HL-60/S4 treated with retinoic acid at 250 ng/mL for 4 days and 3 days (cell line): ENCODE results near the gene G3BP2.
"Not testable (repeated sequence)": the region's sequence is repeated elsewhere in the genome, so short reads cannot be mapped to it uniquely, and the experiment has no call there.

Experiments
- in situ Hi-C: fragments of 300-500 bp; cut with MboI; formaldehyde crosslinking; loops from 2 replicates; pipeline ENCODE4 v1.7.0; 2022; ENCODE audit warnings: low sequenced_read_pairs

G3BP2 gene

DNA sequence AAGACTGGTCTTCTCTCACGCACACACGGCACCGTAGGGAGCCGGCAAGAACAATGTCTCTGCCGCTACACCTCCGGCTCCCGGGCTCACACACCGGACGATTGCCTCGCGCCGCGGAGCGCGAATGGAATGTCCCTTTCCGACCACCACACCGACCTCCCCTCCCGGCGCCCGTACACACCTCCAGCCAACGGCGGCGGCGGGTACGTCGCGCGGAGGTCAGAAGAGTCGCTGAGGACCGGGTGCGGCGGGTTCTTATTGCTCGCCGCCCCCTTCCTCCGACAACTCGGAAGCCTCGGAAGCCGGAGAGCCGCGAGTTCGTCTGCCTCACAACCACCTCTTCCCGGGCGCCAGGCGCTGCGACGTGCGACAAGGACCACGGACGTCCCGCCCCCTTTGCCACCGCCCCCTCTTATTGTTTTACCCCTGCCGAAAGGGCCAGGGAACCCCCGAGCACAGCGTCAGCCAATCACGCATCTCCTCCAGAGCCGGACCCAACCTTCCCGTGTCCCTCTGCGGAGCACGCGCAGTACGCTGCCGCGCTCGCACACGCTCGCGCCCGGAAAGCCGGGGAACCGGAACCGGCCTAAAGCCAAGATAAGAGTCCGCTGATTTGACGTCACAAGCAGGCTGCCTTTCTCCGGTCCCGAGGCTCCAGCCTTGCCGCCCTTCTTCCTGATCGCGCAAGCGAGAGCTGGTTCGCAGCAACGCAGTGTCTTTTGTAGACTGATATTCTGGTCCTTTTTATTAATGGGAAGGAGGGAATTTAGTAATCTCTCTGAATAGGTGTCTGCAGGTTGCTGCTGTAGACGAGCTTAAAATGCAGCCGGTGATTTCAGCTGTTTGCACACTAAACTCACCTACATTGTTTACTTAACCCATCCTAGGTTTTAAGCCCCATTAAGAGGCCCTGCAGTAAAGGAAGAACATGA lies at the start of gene G3BP2:
Gene G3BP2 (minus strand): TSS at position 385 of the 932 bp plus-strand sequence. CDS start 11,386 bp downstream, outside the sequence.
- in situ Hi-C loops: no loop called here

DNA sequence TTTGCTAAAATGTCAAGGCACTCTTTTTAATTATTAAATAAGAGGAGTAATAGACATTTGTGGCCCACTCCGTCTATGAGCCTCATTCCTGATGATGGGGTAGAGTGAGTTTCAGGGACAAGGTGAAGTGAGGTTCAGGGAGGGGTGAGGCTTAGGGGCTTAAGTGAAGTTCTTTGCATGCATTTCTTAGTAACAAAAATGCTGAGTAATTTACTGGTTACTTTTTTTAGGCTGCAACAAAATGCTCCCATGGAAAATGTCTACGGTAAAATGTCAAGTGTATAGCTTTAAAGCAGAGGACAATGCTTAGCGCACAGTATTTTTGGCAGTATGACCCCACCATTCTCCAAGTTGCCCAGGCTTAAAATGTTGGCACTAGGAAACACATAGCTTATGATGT lies 49.2 kb upstream of the G3BP2 start:
- in situ Hi-C loops: no loop called here

DNA sequence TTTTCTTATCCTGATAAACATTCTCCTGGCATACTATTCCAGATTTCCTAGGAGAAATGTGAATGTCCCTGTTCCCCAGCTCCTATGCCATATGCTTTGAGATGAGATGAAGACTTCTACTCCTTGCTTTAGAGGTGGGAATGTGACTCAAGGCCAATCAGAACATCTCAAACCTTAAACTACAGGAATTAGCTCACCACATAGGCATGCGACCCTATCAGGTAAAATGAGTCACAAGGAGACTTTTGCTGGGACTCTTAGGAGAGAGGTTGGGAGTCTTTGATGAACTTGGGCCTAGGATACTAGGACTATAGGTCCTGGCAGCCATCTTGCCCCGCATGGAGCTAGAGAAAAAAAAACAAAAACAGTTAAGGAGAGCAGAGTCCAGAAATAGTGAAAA lies 45.3 kb upstream of the G3BP2 start:
- in situ Hi-C loops: no loop called here

DNA sequence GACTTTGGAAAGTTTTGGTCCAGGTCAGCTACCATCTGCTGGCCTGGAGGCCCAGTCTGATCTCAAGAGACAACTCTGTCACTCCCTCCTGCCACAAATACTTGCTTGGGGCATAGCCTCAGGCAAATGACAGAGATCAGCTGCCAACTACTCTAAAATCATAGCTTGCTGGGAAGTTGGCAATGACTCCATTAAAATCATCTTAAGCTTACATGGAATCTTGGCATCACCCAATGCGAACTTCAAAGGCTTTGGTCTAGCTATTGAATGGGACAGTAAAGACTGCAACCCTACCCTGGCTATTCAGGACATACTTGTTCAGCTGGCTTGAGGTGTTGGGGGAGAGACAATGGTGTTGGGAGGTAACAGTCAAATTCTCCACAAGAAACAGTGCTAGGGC lies 44.2 kb upstream of the G3BP2 start:
- in situ Hi-C loops: no loop called here

DNA sequence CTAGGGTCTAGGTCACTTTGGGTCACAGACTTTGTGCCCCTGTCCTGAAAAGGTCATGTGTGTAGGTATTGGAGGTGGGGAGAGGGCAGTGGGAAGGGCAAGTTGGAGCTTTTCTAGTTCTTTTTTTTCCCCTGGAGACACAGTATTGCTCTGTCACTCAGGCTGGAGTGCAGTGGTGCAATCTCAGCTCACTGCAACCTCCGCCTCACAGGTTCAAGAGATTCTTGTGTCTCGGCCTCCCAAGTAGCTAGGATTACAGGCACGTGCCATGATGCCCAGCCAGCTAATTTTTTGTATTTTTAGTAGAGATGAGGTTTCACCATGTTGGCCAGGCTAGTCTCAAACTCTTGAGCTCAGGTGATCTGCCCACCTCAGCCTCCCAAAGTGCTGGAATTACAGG lies 42.8 kb upstream of the G3BP2 start:
- in situ Hi-C loops: not testable (repeated sequence)

DNA sequence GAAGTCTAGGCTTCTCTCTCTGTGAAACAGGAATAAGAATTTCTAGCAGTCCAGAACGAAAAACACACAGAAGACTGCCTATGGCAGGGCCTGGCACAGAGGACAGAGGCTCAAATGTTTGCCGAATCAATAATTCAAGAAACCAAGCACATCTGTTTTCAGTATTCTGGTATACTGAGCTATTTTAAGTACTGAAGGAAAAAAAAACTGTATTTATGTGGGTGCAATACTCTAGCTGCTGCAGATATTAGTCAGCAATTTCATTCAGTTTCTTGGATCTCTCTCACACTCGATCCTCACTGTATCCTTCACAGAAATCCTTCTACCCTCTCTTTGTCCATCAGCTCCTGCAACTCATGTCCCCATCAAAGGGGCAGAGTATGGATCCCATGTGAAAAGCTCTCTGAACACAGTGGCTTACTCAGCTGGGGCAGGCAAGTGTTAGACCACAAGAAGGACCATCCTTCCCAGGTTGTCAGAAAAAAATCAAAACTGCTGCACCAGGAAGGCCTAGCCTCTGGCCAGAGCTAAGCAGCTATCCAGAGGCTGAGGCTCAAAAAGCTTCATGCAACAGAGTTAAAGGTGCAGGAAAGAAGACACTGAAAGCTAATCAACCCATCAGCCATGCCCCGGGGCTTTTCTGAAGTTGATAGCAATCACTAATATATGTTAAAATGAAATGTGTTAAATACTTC lies 42.0 kb upstream of the G3BP2 start:
- in situ Hi-C loops: no loop called here

DNA sequence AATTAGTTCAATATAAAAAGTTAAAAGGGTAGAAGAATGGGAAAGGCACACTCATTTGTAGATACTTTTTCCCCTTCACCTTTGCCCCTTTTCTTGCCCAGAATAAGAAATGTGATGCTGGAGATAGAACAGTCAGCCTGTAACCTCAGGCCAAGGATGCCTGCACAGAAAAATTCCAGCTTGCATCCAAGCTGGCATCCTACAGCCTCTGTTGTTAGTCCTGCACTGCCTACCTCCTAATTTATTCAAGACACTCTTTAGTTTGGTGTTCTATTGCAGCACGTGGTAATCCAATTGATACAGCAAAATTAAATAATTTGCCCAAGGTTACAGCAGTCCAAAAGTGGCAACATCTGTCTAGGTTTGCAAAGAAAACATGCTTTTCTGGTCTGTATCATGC lies 41.5 kb upstream of the G3BP2 start:
- in situ Hi-C loops: no loop called here

DNA sequence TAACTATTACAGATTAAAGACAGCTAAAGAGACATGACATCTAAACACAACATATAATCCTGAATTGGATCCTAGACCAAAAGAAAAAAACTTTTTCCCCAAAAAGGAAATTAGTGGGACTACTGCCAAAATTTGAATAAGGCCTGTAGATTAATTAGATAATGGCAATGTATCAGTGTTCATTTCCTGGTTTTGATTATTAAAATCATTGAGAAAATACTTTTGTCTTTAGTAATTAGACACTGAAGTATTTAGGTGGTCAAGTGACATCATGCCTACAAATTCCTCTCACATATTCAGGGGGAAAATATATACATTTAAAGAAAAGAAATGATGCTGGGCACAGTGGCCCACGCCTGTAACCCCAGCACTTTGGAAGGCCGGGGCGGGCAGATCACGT lies 40.8 kb upstream of the G3BP2 start:
- in situ Hi-C loops: no loop called here

DNA sequence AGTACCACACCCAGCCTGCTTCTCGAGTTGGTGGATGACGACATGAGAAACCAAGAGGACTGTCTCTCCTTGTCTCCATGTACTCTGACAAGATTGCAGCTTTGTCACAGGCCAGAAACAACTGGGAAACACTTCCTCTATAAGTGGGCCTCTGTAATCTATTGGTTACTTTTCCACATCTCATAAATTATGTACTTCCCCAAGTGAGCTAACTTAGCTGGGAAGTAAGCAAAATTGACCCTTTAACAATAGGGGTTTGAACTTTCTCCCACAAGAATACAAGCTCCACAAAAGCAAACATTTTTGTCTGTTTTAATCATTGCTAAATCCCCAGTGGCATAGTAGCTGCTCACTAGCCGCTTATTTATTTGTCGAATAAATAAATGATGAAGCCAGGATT lies 37.0 kb upstream of the G3BP2 start:
- in situ Hi-C loops: no loop called here

DNA sequence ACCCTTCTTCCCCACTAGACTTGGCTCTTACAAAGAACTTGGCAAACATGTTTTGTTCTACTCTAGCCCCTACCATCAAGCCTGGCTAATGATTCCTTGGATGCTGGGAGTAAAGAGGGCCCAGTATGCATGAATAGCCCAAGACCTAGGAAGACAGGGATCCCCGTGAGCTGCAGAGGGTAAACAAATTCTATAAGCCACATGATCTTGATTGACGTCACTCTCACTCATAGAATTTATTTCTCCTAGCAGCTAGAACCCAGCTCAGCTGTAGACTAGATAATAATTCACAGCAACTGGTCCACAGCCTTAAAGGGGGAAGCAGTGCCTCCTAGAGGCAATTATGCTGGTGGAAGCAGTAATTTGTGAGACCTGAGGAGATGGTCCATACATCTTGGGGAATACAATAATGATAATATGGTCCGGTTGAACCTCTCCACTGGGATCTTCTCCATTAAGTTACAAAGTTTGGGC lies 35.0 kb upstream of the G3BP2 start:
- in situ Hi-C loops: no loop called here

DNA sequence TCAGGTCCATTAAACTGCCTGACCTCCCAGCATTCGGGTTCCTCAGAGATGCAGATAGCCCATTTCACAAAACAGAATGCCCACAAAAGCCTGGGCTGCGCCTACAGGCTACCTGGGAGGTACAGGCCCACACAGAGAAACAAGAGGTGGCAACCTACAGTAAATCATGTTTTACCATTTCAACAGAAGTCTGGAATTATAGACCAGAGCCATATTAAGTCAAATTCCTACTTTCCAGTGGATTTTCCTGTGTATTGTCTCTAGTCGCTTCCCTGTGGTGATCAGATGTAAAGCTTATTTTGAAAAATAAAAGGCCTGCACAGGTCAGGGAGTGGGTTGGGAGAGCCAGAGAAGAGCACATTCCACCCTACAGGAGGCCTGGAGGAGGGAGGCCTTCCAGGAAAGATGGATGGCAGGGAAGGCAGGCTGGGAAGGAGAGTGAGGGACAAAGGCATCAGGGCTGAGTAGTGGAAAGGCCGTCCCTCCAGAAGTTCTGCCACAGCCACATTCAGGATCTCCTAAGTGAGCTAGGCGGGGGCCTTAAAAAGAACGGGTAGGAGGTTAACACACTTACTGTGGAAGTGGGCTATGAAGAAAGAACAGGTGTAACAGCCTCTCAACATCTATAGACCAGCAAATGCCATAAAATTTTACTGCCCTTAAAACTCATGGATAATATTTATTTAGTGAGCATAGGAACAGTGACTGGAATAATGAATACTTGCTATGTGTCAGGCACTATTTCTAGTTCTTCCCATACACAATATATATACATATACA lies 32.2 kb upstream of the G3BP2 start:
- in situ Hi-C loops: no loop called here

DNA sequence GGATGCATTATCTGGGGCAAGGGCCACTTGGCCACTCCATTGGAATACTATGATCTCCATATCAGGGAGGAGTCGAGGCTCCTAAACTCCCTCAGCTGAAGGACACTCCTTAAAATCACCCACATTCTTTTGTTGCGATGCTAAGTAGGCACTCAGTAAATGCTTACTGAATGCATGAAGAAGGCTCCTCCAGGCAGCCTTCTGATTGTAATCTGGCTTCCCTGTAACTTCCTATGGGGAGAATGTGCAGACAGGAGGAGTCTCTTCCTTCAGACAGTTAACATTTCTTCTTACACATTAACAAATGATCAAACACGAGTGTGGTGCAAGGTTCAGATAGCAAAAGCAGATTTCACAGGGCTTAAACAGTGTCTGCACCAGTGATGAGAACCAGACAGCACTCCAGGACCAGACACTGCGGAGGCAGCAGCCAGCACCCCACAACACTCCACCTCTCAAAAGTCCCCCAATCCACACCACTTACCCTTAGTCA lies 29.8 kb upstream of the G3BP2 start:
- in situ Hi-C loops: no loop called here

DNA sequence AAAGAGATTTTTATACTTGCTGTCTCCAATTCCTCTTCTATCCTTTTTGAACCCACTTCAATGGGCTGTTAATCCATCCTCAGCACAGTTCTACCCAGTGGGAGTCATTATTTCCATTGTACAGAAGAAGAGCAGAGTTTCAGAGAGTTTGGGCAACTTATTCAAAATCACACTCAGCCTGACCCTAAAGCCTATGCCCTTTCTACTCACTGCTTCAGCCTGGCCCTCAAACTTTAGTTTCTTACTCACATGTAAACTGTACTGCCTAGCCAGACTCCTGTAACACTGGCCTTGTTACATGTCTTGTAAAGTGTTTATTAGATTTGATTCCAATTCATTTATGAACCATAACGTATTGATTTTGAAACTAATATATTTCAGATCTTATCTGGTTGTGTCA lies 26.1 kb upstream of the G3BP2 start:
- in situ Hi-C loops: no loop called here

DNA sequence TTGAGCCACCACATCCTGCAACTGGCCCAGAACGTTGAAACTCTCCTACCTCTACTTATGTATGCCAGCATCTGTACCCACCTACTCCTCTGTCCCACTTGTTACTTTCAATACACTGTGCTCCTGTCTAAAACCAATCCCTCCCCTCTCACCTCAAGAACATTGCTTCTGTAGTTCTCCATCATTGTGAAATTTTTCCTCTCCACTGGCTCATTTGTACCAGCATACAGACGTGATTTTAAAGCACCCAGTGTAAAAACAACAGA lies 25.7 kb upstream of the G3BP2 start:
- in situ Hi-C loops: no loop called here

DNA sequence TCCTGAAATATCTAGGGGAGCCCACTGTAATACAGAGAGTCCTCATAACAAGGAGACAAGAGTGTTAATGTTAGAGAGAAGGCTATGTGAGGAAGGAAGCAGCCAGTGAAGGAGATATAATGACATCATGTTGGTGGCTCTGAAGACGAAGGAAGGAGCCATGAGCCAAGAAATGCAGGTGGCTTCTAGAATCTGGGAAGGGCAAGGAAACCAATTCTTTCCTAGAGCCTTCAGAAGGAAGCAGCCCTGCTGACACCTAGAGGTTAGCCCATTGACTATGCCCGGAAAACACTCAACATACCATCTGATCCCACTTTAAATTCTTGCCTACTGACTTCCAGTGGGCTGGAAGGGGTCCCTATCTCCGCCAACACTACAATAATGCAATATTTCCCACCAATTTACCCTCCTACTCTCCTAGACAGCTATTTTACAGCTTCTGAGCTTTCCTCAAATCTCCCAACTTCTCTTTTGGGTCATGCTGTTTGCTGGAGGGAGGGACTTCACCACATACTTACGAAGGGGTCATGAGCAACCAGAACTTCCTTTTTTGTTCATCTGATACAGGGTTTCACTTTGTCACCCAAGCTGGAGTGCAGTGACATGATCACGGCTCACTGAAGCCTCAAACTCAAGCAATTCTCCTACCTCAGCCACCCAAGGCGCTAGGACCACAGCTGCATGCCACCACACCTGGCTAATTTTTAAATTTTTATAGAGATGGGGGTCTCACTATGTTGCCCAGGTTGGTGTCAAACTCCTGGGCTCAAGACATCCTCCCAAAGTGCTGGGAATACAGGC lies 25.2 kb upstream of the G3BP2 start:
- in situ Hi-C loops: no loop called here

DNA sequence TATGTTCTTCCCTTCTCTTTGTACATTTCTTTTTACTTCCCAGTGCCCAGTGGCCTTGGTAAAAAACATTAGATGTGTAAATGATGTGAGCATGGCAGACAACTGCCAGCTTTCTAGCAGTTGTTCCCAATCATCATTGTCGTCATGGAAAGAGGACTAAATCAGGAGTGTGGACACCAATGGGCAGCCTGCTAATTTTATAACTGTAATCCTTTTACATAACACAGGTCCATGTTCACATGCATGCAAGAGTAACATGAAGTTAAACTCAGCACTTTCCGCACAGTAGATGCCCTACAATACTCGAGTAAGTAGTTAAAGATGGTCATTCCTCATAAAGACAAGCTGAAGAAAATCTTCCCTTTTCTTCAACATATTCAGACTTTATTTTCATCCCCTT lies 23.4 kb upstream of the G3BP2 start:
- in situ Hi-C loops: no loop called here

DNA sequence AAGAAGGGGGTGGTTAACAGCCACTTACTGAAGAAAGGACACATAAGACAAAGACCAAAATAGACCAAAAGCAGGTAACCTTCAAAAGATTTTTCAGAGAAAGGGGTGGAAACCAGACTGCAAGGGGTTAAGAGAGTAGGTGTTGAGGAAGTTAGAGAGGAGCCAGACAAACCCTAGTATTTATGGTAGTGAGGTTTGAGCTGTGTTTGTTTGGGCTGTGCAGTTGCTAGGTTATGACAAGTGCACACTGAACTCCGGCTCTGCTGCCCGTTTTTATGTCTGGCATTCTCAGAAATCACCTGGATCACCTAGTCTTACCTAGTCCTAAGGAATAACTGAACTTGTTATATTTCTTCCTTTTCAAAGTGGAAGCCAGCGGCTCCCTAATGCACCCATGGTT lies 22.9 kb upstream of the G3BP2 start:
- in situ Hi-C loops: no loop called here

DNA sequence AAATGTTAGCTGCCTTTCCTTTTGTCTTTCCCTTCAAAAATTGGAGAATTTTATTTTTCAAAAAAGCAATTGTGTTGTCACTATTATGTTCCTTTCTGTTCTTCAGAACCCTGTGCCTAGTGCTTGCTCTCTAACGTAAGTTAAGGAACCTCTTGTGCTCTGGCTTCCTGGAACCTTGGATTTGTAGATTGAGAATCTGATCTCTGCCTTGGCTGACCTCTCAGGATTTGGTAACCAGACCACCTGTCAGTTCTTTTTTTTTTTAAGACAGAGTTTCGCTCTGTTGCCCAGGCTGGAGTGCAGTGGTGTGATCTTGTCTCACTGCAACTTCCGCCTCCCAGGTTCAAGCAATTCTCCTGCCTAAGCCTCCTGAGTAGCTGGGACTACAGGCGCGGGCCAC lies 18.9 kb upstream of the G3BP2 start:
- in situ Hi-C loops: not testable (repeated sequence)

DNA sequence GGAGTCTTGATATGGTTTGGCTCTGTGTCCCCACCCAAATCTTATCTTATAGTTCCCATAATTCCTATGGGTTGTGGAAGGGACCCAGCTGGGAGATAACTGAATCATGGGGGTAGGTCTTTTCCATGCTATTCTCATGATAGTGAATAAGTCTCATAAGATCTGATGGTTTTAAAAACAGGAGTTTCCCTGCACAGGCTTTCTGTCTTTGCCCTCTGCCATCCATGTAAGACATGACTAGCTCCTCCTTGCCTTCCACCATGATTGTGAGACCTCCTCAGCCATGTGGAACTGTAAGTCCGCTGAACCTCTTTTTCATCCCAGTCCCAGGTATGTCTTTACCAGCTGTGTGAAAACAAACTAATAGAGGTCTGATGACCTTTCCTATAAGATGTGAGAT lies 13.9 kb upstream of the G3BP2 start:
- in situ Hi-C loops: not testable (repeated sequence)

DNA sequence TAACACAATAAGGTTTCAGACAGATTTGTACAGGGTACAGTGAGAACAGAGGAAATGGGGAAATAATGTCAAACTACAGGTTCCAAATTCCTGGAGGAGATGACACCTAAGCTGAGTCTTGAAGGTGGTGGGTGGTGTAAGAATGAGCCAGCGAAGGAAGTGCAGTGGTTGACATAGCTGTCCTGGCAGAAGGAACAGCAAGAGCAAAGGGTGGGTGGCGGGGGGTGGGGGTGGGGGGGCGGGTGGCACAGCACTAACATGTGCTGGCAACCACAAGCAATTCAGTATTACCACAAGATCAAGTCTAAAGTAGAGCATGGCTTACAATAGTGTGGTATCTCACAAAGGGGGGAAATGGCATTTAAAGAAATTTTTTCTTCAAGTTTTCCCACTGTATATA lies 13.1 kb upstream of the G3BP2 start:
- in situ Hi-C loops: no loop called here
